Measurements from ENCODE around the gene ADGRD1.

The ADGRD1 gene

GRCh38 chr12:131072451-131073230 is 118.9 kb downstream of the ADGRD1 start:
- Mint-ChIP-seq H3K27ac (no peak overlapping the region), H3K9me3 (peaks cover 16% of the 10 kb centered on the region), H3K27me3 (ENCODE audit: low read depth, poor library complexity) (peaks cover 13% of the 10 kb centered on the region), H3K36me3 (ENCODE audit: low read depth) (no peaks in the 10 kb centered on the region), H3K4me3 (no peak overlapping the region), H3K4me1 (peaks cover 10% of the 10 kb centered on the region)
- DNase-seq: no peak
- TF ChIP-seq CTCF (IDR thresholded peaks at IDR 0.05): no peak

DNA sequence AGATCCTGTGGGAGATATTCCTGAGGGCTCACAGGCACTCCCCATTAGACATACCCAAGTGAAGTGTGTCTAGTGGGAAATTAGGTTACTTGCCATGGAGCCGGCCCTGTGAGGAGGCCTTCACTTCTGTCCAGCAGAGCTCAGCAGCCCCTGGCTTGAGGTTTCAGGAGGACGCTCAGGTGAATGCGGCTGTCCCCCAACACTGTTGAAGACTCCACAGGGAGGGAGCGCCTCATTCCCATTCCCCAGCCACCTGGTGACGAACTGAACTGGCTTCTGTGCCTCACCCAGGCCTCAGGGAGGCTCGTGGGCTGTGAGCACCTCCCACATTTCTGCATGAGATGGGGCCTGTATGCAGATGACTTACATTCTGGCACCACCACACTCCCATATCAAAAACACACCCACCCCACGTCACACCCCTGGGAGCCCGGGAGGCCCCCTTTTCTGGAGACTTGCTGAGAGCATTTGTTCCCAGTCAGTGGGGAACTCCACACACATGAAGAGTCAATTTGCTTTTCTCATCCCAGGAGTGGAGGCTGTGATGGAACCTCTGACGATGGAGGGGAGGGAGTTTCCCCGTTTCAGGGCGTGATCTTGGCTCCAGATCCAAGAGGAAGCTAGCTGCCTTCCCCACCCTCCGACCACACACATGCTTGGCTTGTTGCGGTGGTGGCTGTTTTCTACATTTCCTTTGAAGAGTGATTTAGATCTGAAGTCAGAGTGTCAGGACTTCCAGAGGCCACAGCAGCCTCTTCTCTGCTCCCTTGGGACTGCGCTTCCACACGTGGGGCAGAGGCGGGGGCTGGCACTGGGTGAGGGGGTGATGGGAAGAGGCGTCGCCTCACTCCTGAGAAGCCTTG is 120.7 kb downstream of the ADGRD1 start:
- TF ChIP-seq CTCF (IDR thresholded peaks at IDR 0.05): no peak
- H3K4me3 Mint-ChIP-seq: no peak overlapping the region
- peaks cover 10% of the 10 kb centered on the region for H3K4me1 Mint-ChIP-seq
- DNase-seq: no peak
- peaks cover 16% of the 10 kb centered on the region for H3K27me3 Mint-ChIP-seq (ENCODE audit: low read depth, poor library complexity)
- H3K27ac Mint-ChIP-seq: no peak overlapping the region
- peaks cover 22% of the 10 kb centered on the region for H3K9me3 Mint-ChIP-seq
- no peaks in the 10 kb centered on the region for H3K36me3 Mint-ChIP-seq (ENCODE audit: low read depth)

DNA sequence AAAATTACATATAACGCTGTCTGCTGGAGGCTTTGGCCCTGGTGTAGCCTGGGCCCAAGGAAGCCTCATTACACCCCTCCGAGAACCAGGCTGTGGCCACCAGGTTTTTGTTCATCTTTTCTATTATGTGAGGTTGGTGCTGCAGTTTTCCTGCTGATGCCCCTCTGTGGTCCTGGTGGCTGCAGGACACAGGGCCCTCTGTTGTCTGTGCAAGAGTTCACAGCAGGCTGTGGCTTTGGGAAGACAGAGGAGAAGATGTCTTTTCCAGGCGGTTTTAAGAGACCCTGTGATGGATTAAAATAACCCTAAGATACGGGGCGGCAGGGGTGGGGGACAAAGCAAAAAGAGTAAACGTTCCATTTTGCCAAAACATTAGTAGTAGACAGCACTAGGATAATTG is 121.5 kb downstream of the ADGRD1 start:
- H3K4me1 Mint-ChIP-seq: peaks cover 10% of the 10 kb centered on the region
- peaks cover 24% of the 10 kb centered on the region for H3K9me3 Mint-ChIP-seq
- peaks cover 20% of the 10 kb centered on the region for H3K27me3 Mint-ChIP-seq (ENCODE audit: low read depth, poor library complexity)
- no peak overlapping the region for H3K27ac Mint-ChIP-seq
- no peak for DNase-seq
- H3K36me3 Mint-ChIP-seq (ENCODE audit: low read depth): no peaks in the 10 kb centered on the region
- no peak overlapping the region for H3K4me3 Mint-ChIP-seq
- no peak for TF ChIP-seq CTCF (IDR thresholded peaks at IDR 0.05)

DNA sequence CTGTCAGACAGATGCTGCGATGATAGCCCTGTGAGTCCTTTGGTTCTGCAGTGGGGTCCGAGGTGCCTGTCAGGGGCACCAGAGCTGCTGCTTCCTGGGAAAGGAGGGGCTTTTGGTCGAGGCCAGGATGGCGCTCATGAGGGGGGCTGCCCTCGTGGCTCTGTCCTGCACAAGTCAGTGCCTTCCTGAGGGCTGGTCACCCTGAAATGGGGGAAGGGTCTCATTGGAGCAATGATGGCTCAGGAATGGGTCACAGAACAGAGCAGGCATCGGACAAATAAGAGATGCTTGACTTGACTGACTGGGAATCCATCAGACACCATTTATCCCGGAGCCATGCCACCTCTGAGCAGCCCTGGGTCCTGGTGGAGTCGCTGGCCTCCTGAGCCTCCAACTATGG is 121.9 kb downstream of the ADGRD1 start:
- H3K9me3 Mint-ChIP-seq: peaks cover 24% of the 10 kb centered on the region
- peaks cover 10% of the 10 kb centered on the region for H3K4me1 Mint-ChIP-seq
- H3K27ac Mint-ChIP-seq: no peak overlapping the region
- no peak overlapping the region for H3K4me3 Mint-ChIP-seq
- H3K27me3 Mint-ChIP-seq (ENCODE audit: low read depth, poor library complexity): peaks cover 21% of the 10 kb centered on the region
- no peaks in the 10 kb centered on the region for H3K36me3 Mint-ChIP-seq (ENCODE audit: low read depth)
- no peak for TF ChIP-seq CTCF (IDR thresholded peaks at IDR 0.05)
- no peak for DNase-seq

DNA sequence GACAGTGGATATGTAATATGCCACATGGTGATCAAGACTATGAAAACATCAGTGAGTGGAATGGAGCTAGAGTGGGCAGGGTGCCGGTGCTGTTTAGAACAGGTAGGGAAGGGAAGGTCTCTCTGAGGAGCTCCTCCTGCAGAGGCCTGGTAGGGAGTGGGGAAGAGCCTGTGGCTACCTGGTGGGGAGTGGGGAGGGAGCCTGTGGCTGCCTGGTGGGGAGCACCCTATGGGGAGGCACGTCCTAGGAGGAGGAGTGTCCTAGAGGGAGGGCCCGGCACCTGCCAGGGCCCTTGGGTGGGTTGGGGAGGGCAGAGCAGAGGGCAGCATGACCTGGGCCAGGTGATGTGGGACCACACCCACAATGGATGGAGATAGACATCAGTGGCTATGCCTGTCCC is 122.6 kb downstream of the ADGRD1 start:
- peaks cover under 1% of the 10 kb centered on the region for H3K36me3 Mint-ChIP-seq (ENCODE audit: low read depth)
- H3K4me3 Mint-ChIP-seq: no peak overlapping the region
- H3K27ac Mint-ChIP-seq: no peak overlapping the region
- no peak for DNase-seq
- H3K9me3 Mint-ChIP-seq: peaks cover 26% of the 10 kb centered on the region
- peaks cover 23% of the 10 kb centered on the region for H3K27me3 Mint-ChIP-seq (ENCODE audit: low read depth, poor library complexity)
- H3K4me1 Mint-ChIP-seq: peaks cover 10% of the 10 kb centered on the region
- TF ChIP-seq CTCF (IDR thresholded peaks at IDR 0.05): no peak

All from nephron progenitor cell (in vitro differentiated cells).